ENCODE results near the gene ANKRD17.
"Not testable (repeated sequence)": the region's sequence is repeated elsewhere in the genome, so short reads cannot be mapped to it uniquely, and the experiment has no call there.

The ANKRD17 gene

DNA sequence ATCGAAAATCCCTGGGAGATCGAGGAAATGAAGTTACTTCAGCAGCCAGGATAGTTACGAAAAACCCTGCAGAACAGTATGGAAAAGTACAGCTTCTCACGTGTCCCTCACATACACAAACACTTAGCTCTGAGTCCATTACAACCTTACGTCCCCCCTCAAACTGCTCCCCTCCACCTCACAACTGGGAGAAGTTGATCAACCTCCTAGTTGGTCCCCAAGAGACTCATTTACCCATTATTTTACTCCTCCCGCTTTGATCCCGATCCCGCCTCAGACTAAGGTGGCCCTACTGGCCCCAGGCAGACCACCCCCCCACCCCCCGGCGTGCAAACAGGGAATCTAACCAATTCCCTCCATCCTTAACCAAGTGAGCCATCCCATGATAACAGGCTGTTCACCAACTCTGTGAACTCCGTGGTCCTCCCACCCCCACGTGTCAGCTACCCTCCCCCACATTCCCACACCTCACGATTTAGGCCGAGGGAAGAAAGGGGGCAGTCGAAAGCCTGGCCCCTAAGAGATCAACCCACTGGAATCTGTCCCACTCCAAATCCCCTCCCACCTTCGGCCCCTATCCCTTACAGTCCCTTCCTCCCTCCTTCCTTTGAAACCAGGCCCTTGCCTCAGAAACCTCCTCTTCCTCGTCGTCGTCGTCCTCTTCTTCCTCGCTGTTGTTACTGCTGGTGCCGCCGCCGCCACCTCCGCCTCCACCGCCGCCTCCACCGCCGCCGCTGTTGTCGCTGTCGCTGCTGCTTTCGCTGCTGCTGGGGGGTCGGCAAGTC, 755 bp downstream of the ANKRD17 start:
- no peak for DNase-seq (ENCODE audit: extremely low read depth, low read depth)
- TF ChIP-seq, protein P1, sequence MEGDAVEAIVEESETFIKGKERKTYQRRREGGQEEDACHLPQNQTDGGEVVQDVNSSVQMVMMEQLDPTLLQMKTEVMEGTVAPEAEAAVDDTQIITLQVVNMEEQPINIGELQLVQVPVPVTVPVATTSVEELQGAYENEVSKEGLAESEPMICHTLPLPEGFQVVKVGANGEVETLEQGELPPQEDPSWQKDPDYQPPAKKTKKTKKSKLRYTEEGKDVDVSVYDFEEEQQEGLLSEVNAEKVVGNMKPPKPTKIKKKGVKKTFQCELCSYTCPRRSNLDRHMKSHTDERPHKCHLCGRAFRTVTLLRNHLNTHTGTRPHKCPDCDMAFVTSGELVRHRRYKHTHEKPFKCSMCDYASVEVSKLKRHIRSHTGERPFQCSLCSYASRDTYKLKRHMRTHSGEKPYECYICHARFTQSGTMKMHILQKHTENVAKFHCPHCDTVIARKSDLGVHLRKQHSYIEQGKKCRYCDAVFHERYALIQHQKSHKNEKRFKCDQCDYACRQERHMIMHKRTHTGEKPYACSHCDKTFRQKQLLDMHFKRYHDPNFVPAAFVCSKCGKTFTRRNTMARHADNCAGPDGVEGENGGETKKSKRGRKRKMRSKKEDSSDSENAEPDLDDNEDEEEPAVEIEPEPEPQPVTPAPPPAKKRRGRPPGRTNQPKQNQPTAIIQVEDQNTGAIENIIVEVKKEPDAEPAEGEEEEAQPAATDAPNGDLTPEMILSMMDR (IDR thresholded peaks at IDR 0.05; ENCODE audit: low read depth, low read length, missing control alignments): no peak
- H3K4me3 ChIP-seq (replicated peaks; ENCODE audit: low read depth, low read length): peak overlapping the region; percentile 94

DNA sequence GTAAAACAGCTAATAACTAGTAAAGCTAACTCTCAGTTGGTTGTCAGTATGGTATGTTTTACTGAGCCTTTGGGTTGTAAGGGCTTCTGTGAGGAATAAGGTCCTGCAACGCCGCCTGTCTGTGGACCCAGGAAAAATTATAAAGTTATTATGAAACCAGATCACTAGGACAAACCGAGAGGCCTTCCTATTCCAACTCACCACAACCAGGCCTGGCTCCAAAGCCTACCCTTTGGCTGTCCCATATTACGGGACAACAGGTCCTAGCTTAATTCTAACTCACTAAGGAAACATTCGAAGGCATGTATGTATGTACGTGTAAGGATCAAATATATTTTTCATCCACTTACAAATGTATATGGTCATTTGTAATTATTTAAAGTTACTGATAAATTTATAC, 1.4 kb downstream of the ANKRD17 start:
- H3K4me3 ChIP-seq (replicated peaks; ENCODE audit: low read depth, low read length): peak overlapping the region; percentile 94
- peak; percentile 75 for DNase-seq (ENCODE audit: extremely low read depth, low read depth)
- TF ChIP-seq, protein P1 (IDR thresholded peaks at IDR 0.05; ENCODE audit: low read depth, low read length, missing control alignments): peak; percentile 66

DNA sequence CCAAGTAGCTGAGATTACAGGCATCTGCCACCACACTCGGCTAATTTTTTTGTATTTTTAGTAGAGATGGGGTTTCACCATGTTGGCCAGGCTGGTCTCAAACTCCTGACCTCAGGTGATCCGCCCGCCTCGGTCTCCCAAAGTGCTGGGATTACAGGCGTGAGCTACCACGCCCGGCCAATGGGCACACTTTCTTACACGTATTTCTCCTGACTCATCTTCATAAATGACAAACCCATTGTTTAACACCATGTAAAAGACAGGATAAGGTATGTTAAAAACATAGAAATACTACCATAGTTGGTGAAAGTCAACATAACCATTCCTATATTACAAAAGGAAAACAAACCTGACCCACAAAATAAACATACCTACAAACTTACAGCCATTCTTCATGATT, 2.8 kb downstream of the ANKRD17 start:
- peak overlapping the region; percentile 94 for H3K4me3 ChIP-seq (replicated peaks; ENCODE audit: low read depth, low read length)
- DNase-seq (ENCODE audit: extremely low read depth, low read depth): not testable (repeated sequence)

DNA sequence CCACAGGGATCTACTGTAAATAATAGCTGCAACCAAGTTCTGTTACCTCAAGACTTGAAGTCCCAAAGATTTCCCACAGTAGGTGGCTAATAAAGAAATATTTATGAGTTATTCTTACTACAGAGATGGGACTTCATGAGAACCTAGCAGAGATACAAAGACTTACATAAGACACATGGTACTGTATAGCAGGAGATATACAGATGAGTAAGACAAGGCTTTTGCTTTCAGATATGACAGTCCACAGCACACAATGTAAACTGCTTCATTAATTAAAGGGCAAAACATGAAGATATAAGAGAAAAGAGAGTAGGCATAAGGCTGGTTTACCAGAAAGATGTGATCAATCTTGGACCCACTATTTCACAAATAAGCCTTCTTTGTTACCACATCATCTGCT, 6.6 kb downstream of the ANKRD17 start:
- no peak overlapping the region for H3K4me3 ChIP-seq (replicated peaks; ENCODE audit: low read depth, low read length)
- TF ChIP-seq, protein P1 (IDR thresholded peaks at IDR 0.05; ENCODE audit: low read depth, low read length, missing control alignments): no peak
- DNase-seq (ENCODE audit: extremely low read depth, low read depth): no peak

DNA sequence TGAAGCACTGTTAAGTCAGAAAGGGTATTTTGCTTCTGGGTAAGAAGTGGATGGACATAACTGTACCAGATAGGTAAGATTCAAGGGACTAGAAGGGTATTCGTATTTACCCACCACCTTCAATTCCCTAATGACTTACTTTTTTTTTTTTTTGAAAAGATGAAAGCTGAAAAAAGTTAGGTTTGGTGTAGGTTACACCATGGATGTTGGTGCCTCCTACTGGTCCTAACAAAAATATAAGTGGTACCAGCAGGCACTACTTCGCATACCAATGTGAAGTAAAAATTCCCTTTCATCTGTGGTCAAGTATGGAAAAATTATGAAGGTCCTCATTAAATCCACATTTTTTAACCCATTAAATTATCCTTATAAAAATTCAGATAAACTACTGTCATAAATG, 7.2 kb downstream of the ANKRD17 start:
- no peak for DNase-seq (ENCODE audit: extremely low read depth, low read depth)
- TF ChIP-seq, protein P1 (IDR thresholded peaks at IDR 0.05; ENCODE audit: low read depth, low read length, missing control alignments): no peak
- H3K4me3 ChIP-seq (replicated peaks; ENCODE audit: low read depth, low read length): no peak overlapping the region

DNA sequence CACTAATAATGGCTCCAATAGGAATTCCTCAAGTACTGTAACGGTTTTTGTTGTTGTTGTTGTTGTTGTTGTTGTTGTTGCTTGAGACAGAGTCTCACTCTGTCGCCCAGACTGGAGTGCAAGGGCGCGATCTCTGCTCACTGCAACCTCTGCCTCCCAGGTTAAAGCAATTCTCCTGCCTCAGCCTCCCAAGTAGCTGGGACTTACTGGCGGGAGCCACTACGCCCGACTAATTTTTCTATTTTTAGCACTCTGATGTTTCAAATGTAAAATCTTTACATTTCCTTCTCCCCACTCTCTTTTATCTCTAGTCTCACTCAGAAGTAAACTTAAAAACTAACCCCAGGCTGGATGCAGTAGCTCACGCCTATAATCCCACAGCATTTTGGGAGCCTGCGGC, 8.0 kb downstream of the ANKRD17 start:
- TF ChIP-seq, protein P1 (IDR thresholded peaks at IDR 0.05; ENCODE audit: low read depth, low read length, missing control alignments): no peak
- no peak overlapping the region for H3K4me3 ChIP-seq (replicated peaks; ENCODE audit: low read depth, low read length)
- no peak for DNase-seq (ENCODE audit: extremely low read depth, low read depth)

DNA sequence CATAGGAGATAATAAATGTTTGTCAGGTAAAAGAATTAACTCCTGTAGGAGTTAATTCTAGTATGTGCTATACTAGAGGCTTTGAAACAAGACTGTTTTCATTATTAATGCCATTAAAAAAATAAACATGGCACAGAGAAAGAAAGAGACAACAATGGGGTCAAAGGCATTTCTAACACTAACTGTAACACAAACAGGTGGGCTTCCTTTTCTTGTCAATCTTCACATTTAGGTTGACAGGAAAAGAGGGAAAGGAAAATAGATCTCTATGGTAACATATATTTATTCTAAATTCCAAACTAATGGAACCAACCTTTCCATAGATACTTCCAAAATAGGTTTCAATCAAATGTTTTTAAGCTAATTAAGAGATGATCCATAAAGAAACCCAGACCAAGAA, 9.8 kb downstream of the ANKRD17 start:
- no peak for DNase-seq (ENCODE audit: extremely low read depth, low read depth)
- H3K4me3 ChIP-seq (replicated peaks; ENCODE audit: low read depth, low read length): no peak overlapping the region
- TF ChIP-seq, protein P1 (IDR thresholded peaks at IDR 0.05; ENCODE audit: low read depth, low read length, missing control alignments): no peak

Data from HFF-Myc (cell line).